Stimulated activated CD8-positive, alpha-beta memory T cell treated with anti-CD3 and anti-CD28 coated beads, Interleukin-2, amount 100 ng/mL, for 48 hours (primary cell): ENCODE measurements around the gene C11orf65.
"Not testable (repeated sequence)": the region's sequence is repeated elsewhere in the genome, so short reads cannot be mapped to it uniquely, and the experiment has no call there.

Experiments
- DNase-seq, 2 donors: peaks; one replicate each; pipeline ENCODE4 v3.0.0-alpha.2; 2020; ENCODE audit warnings: low read depth in 2 of 2

The C11orf65 gene

DNA sequence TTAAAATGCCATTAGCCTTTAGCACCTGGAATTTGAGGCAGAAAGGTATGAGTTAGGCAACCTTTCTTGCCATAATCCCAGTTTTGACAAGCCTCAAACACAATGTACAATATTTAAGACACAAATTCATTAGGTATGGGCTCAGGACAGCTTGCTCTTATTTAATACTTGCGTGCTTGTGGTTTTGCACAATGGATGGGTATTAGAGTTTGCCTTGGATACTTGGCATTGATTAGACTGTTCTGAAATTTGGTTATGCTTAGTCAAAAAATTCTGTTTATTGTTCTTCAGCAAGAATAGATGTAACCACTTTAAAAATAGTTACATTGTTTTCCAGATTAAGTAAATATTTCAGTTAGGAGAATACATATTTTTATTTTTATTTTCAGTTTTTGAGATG is 5.4 kb upstream of the C11orf65 start:
- DNase-seq, result no peak

DNA sequence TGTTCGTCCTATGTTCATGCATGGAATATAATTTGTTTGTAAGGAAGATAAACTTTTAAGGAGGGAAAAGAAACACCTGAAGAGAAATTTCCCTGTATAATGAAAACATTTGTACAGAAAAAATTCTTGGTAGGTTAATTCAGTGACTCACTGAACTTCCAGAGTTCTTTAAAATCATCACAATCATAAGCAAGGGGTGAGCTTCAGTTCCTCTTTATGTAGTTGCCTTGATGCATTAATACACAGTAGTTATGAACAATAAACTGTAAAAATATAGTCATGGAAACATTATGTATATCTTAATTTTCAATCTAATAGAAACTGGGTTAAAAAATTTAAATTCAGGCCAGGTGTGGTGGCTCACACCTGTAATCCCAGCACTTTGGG is 1.1 kb upstream of the C11orf65 start:
- no peak for DNase-seq

GRCh38 chr11:108466405-108466804 is 924 bp downstream of the C11orf65 start:
- DNase-seq, result no peak

GRCh38 chr11:108453207-108453835 is 14.0 kb downstream of the C11orf65 start:
- no peak for DNase-seq

DNA sequence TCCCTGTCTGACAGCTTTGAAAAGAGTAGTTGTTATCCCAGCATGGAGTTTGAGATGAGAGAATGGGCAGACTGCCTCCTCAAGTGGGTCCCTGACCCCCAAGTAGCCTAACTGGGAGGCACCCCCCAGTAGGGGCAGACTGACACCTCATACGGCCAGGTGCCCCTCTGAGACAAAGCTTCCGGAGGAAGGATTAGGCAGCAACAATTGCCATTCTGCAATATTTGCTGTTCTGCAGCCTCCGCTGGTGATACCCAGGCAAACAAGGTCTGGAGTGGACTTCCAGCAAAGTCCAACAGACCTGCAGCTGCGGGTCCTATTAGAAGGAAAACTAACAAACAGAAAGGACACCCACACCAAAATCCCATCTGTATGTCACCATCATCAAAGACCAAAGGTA is 25.9 kb downstream of the C11orf65 start:
- DNase-seq, result not testable (repeated sequence)

- DNase-seq, result no peak
Observed at GRCh38 chr11:108436594-108436993, 30.7 kb downstream of the C11orf65 start.

DNA sequence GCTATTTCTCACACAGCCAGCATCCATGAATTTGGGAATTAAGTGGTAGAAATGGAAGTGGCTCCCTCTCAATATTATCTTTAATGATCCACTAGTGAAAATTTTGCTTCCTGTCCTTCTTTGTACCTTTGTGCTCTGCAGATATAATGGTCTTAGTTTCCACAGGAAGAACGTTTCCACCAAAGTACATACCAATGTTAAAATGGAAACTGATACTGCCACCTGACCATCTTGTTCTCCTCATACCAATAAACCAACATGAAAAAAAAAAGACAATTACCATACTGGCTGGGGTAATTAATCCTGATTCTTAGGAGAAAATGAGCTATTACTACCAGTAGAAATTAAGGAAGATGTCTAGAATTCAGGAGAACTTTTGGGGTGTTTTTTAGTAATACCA is 32.3 kb downstream of the C11orf65 start:
- no peak for DNase-seq

GRCh38 chr11:108432783-108433182 is 34.5 kb downstream of the C11orf65 start:
- DNase-seq, result no peak

GRCh38 chr11:108431997-108432396 is 35.3 kb downstream of the C11orf65 start:
- no peak for DNase-seq

DNA sequence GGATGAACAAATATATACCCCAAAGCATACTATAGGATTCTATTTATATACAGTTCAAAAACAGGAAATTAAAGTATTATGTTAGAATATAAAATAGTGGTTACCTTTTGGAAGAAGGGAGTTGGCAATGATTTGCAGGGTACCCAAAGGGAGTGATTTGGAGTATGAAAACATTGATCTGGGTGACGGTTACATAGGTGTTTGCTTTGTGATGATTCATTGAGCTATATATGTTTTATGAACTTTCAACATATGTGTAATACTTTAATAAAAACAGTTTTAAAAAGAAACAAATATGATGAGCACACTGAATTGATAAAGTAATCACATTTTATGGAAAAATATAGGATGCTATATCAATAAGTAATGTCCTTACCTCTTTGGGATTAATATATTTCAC is 36.0 kb downstream of the C11orf65 start:
- DNase-seq, result no peak

DNA sequence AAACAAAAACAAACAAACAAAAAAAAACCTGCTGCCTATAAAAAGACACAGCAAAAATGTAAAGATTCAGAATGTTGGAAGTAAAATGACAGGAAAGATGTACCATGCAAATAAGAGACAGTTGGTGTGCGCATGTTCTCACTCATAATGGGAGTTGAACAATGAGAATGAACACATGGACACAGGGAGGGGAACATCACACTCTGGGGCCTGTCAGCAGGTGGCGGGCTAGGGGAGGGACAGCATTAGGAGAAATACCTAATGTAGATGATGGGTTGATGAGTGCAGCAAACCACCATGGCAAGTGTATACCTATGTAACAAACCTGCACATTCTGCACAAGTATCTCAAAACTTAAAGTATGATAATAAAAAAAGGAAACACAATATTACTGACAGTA is 49.8 kb downstream of the C11orf65 start:
- DNase-seq, result peak; percentile 1

DNA sequence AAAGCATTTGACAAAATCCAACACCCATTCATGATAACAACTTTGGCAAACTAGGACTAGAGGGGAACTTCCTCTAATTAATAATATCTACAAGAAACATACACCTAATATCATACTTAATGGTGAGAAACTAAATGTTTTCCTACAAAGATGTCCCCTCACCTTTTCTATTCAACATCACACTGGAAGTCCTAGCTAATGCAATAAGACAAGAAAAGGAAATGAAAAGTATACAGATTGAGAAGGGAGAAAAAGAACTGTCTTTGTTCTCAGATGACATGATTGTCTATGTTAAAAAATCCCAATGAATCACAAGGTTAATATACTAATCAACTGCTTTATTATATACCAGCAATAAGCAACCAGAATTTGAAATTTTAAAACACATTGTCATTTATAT is 52.4 kb downstream of the C11orf65 start:
- no peak for DNase-seq

- DNase-seq, result no peak
Observed at GRCh38 chr11:108405706-108406105, 61.6 kb downstream of the C11orf65 start.

DNA sequence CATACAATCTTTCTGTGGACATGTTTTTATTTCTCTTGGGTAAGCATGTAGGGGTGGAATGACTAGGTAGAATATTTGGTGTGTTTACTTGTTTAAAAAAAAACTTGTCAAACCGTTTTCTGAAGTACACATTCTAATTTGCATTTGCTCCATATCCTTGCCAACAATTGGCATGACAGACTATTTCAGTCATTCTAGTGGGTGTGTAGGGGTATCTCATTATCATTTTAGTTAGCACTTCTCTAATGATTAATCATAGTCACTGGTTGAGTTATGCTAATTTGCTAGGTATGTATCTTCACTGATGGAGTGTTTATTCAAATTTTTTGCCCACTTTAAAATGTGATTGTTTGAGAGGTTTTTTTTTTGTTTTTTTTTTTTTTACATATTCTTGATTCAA is 64.3 kb downstream of the C11orf65 start:
- DNase-seq, result no peak

DNA sequence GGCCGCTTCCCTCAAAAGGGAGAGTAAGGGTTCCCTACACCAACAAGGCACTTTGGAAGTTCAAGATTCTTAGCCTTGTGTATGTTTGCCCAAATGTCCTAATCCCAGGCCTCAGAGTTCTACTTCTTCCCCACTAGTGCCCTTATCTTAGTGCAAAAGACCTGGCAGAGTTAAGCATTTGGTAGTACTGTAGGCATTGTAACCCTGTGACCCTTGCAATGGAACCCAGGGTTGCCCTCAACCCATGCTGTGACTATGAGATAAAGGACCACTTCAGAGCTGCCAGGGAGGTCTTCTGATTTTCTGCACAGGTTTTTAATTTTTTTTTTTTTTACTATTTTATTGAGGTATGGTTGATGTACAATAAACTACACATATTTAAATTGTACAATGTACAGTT is 65.1 kb downstream of the C11orf65 start:
- DNase-seq, result no peak

- no peak for DNase-seq
Observed at GRCh38 chr11:108398439-108398838, 68.9 kb downstream of the C11orf65 start.

DNA sequence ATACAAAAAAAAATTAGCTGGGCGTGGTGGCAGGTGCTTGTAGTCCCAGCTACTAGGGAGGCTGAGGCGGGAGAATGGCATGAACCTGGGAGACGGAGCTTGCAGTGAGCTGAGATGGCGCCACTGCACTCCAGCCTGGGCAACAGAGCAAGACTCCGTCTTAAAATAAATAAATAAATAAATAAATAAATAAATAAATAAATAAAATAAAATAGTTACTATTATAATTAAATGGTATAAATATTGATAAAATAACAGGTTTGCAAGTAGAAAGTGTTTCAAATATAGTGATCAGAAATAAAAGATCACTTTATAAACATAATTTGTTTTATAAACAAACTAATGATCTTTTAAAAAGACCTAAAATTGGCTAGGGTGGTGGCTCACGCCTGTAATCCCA is 70.7 kb downstream of the C11orf65 start:
- DNase-seq, result not testable (repeated sequence)

DNA sequence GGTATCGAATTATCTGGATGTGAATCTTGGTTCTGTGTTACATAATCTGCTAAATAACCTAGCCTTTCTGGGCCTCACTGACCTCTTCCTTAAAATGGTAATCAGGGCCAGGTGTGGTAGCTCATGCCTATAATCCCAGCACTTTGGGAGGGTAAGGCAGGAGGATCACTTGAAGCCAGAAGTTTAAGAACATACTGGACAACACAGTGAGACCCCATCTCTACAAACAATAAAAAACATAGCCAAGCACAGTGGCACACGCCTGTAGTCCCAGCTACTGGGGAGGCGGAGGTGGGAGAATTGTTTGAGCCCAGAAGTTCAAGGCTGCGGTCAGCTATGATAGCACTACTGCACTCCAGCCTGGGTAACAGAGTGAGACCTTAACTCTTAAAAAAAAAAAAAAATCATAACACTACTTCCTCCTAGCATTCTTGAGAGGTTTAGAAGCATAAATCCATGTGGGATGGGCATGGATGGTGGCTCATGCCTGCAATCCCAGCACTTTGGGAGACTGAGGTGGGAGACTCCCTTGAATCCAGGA is 72.5 kb downstream of the C11orf65 start:
- DNase-seq, result no peak

DNA sequence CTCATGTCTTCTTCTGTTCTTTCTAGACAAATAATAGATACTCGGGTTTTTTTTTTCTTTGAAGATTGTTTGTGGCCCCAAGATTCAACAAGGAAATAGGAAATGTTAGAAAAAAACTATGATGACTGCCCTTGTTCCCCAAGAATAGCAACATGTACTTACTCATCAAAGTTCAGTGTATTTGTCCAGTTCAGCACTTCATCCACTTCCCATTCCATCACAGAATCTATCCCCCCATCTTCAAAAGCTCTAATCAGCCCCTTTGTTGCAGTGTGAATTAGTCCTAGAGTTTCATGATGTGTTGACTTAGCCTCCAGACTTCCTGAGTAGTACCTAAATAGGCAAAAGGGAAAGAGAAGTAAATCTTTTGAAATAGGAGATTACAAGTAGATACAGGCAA is 74.3 kb downstream of the C11orf65 start:
- DNase-seq, result no peak

DNA sequence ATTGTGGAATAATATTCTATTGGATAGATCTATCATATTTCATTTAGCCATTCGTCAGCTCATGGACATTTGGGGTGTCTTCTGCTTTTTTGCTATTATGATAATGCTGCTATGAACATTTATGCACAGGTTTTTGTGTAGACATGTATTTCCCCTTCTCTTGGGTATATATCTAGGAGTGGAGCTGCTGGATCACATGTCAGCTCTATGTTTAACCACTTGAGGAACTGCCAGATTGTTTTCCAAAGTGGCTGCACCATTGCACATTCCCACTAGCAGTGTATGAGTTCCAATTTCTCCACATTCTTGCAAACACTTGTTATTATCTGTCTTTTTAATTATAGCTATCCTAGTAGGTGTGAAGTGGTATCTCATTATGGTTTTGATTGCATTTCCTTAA is 75.0 kb downstream of the C11orf65 start:
- no peak for DNase-seq

- DNase-seq, result no peak
Observed at GRCh38 chr11:108388576-108388975, 78.8 kb downstream of the C11orf65 start.

DNA sequence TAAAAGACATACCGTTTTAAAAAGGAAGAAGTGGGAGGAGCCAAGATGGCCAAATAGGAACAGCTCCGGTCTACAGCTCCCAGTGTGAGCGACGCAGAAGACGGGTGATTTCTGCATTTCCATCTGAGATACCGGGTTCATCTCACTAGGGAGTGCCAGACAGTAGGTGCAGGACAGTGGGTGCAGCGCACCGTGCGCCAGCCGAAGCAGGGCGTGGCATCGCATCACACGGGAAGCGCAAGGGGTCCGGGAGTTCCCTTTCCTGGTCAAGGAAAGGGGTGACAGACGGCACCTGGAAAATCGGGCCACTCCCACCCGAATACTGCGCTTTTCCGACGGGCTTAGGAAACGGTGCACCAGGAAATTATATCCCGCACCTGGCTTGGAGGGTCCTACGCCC is 93.8 kb downstream of the C11orf65 start:
- not testable (repeated sequence) for DNase-seq

GRCh38 chr11:108370990-108371389 is 96.3 kb downstream of the C11orf65 start:
- no peak for DNase-seq

DNA sequence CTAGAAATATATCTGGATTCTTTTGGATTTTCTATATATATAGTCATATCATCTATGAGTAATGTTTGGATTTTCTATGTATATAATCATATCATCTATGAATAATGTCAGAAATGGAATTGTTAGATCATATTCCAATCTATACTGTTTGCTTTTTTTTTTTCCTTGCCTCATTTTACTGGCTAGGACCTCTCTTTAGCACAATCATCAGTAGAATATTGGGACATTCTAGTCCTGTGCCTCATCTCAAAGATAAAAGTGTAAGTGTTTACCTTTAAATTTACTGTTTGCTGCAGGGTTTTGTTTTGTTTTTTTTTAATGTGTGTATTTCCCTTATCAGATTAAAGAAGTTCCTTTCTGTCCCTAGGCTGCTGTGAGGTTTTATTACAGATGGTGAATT is 97.0 kb downstream of the C11orf65 start:
- DNase-seq, result no peak
